Hematopoietic multipotent progenitor cell treated with erythropoietin and hydrocortisone succinate and interleukin-3 and kit ligand, for 8 days (in vitro differentiated cells): ENCODE data around the gene AZGP1.
A peak's percentile ranks its signal among the peaks of the same experiment; 100 is the strongest.
"Not testable (repeated sequence)": the region's sequence is repeated elsewhere in the genome, so short reads cannot be mapped to it uniquely, and the experiment has no call there.

ENCODE experiments used
- DNase-seq: peaks from one replicate; pipeline ENCODE4 v3.0.0-alpha.2; 2015

AZGP1 gene

DNA sequence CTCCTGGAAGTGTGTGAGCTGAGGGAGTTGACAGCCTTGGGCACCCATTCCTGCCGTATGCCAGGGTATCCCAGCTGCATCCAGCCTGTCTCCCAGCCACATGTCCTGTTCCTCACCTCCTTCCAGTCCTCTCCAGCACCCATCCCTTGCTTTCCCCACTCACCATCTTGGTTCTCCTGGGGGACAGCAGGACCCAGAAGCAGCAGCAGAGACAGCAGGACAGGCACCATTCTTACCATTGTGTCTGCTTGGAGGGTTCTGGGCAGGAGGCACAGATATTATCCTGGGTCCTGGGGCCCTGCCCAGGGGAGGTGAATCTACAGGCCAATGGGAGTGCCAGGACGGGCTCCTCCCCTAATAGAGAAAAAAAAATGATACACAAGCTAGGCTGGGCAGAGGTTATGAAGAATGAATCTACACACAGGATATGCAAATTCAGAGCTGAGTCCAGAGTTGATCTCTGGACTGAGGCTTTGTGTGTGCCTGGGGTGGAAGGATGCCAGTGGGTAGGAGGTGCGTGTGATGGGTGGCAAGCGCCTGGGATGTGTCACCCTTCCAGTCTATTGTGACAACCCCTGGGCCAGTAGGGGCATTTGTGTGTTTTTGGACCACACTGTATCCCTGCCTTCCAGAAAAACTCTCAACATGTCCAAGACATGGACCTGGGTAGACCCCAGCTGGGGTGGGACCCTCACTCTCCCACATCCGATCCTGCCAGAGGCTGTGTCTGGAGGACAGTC is at the start of gene AZGP1:
Gene AZGP1 (minus strand): TSS at position 250 of the 740 bp plus-strand sequence. CDS start 11 bp downstream, at position 239.
- DNase-seq: peak; percentile 71

DNA sequence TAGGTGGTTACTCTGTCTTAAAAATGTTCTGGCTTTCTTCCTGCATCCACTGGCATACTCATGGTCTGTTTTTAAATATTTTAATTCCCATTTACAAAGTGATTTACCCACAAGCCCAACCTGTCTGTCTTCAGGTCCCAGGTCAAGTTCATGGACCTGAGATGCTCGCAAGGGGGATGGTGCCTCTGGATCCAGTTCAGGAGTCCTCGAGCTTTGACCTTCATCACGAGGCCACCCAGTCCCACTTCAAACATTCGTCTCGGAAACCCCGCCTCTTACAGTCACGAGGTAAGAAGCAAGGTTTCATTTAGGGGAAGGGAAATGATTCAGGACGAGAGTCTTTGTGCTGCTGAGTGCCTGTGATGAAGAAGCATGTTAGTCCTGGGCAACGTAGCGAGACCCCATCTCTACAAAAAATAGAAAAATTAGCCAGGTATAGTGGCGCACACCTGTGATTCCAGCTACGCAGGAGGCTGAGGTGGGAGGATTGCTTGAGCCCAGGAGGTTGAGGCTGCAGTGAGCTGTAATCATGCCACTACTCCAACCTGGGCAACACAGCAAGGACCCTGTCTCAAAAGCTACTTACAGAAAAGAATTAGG is 48.3 kb upstream of the AZGP1 start:
- DNase-seq: no peak

DNA sequence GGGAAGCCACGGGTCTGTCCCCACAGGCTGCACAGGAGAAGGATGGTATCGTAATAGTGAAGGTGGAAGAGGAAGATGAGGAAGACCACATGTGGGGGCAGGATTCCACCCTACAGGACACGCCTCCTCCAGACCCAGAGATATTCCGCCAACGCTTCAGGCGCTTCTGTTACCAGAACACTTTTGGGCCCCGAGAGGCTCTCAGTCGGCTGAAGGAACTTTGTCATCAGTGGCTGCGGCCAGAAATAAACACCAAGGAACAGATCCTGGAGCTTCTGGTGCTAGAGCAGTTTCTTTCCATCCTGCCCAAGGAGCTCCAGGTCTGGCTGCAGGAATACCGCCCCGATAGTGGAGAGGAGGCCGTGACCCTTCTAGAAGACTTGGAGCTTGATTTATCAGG is 47.7 kb upstream of the AZGP1 start:
- DNase-seq: no peak

DNA sequence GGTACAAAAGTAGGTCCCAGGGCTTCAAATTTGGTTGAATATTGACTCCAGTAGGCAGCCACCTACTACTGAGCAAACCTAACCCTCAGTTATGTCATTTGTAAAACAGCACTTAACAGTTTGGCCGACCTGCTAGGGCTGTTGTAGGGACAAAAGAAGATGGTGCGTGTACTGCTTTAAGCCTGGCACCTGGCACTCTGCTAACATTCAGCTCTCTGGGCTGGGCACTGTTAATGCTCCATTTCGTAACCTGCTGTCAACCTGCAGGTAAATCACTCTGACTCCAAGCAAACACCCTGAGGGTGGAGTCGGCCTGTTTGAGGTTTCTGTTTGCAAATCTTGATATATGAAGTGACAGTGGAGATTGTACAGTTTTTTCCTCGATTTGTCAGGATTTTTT is 46.8 kb upstream of the AZGP1 start:
- DNase-seq: no peak

DNA sequence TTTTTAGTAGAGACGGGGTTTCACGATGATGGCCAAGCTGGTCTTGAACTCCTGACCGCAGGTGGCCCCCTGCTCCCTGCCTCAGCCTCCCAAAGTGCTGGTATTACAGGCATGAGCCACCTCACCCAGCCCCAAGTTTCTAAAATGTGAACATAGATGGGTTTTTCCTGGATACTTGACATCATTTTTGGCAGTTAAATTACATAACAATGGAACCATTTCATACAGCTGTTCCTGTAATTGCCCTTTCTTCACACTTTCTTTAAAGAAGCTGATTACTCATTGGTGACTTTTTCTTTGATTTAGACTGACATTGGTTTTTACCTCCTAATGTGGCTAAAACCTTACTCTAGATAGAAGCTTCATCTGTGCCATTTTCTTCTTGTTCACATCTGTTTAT is 45.5 kb upstream of the AZGP1 start:
- DNase-seq: no peak

DNA sequence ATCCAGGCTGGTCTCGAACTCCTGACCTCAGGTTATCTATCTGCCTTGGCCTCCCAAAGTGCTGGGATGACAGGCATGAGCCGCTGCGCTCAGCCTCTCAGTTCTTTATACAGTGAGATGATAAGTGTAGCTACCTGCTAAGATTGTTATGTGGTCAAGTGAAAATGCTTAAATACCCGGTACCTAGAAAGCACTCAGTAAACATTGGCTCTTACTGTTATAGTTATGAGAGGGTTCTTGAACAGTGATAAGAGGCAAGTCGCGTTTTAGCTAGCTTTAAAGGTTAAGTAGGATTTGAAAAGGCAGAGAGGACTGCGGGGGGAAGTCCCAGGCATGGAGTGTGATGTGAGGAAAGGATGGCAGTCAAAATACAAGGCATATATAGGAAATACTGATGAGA is 44.1 kb upstream of the AZGP1 start:
- no peak for DNase-seq

DNA sequence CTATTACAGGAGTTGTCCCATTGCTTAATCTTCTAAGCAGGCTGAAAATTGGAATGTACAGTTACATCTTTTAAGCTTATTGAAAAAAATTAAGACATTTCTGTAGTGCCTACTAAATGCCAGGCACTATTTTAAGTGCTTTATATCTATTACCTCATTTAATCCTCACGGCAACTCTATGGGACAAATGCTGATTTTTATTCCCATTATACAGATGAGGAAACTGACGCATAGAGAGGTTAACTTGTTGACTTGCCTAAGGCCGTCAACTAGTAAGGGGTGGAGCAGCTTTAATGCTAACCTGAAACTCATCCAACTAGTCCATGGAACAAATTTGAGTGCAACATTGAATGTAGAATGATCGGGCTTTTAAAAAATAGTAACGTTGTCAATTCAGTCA is 42.0 kb upstream of the AZGP1 start:
- DNase-seq: no peak

DNA sequence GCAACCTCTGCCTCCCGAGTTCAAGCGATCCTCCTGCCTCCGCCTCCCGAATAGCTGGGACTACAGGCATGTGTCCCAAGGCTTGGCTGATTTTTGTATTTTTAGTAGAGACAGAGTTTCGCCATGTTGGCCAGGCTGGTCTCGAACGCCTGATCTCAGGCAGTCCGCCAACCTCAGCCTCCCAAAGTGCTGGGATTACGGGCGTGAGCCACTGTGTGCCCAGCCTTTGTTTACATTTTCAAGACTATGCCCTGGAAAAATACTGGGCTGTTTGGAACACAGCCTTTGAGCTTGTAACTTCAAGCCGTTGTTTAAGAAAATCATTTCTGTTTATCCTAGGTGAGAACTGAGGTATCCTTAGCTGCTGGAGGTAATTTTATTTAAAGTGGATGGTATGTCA is 41.5 kb upstream of the AZGP1 start:
- no peak for DNase-seq

DNA sequence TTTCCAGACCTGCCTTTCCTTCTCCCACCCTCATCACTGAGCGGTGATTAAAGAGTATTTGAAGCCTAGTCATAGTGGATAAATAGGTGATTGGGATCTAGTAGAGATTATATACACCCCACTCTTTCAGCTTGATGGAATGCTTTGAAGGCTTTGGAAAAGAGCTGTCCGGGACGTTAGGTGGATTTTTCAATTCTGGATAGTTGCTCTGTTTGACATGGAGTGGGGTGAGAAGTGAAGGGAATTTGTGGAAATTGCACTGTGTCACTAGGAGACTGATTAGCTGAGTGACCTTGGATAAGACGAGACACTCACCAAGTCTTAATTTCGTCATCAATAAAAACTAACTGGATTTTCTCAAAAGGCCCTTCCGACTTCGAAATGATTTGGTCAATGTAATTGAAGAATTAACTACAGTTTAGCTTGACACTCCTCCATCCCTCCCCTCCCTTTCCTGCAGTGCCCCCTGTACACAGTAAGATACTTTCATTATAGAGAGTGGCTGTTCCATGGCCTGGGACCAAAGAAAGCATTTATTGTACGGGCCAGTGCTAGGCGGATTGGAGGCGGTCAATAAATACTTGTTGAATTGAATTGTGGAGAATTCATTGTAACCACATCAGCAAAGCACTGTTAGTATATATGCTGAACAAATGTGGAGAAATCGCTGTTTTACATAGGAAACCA is 40.5 kb upstream of the AZGP1 start:
- DNase-seq: no peak

DNA sequence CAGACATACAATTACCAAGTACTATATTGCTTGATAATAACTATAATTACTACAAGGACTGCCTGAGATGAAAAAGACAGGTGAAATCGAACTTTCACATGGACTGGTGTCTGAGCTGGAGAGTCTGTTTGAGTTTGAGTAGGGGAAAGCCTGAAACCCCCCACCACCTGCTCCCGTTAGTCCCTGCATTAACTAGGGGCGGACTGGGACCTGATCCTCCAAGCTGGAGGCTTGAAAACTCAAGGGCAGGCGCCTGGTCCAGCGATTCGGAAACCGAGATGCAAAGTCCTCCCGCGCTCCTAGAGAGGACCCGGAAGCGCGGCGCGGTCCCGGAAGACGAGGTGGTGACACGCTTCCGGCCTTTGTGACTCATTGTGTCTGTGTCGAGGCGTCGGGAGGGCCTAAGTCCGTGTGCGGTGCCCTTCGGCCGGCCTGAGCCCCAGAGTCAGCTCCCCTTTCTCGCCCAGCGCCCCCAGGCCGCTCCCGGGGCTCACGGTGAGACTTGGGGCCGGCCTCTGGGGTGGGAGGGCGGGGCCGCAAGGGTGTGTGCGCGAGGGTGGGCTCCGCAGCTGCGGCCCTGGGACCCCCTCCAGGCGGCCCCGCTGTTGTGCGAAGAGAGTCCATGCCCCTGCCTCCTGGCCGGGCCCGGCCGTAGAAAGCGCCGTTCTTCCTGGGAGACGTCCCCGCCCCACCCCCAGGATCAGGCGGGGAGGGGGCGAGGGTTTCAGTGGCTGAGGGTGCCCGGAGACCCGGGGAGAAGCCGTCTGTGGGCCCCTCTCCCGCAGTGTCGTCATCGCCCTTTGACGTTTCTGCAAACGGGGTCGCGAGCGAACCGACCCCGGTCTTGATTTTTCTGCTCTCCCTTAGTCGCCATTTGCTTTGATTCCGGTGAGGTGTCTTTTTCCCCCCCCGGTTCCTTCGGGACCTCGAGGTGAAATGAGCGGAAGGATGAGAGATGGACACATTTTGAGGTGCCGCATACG is 39.7 kb upstream of the AZGP1 start, which contains the start of gene ZKSCAN1:
Gene ZKSCAN1 (plus strand): TSS at position 365 of the 983 bp plus-strand sequence. CDS start 7,911 bp downstream, outside the sequence.
- peak; percentile 95 for DNase-seq

DNA sequence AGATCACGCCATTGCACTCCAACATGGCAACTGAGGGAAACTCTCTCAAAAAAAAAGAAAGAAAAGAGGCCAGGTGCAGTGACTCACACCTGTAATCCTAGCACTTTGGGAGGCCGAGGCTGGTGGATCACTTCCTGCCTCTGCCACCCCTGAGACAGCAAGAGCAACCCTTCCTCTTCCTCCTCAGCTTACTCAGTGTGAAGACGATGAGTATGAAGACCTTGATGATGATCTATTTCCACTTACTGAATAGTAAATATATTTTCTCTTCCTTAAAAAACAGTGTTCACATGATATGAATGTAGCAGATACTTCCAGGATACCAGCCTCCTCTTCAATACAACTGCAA is 37.5 kb upstream of the AZGP1 start:
- DNase-seq: no peak

DNA sequence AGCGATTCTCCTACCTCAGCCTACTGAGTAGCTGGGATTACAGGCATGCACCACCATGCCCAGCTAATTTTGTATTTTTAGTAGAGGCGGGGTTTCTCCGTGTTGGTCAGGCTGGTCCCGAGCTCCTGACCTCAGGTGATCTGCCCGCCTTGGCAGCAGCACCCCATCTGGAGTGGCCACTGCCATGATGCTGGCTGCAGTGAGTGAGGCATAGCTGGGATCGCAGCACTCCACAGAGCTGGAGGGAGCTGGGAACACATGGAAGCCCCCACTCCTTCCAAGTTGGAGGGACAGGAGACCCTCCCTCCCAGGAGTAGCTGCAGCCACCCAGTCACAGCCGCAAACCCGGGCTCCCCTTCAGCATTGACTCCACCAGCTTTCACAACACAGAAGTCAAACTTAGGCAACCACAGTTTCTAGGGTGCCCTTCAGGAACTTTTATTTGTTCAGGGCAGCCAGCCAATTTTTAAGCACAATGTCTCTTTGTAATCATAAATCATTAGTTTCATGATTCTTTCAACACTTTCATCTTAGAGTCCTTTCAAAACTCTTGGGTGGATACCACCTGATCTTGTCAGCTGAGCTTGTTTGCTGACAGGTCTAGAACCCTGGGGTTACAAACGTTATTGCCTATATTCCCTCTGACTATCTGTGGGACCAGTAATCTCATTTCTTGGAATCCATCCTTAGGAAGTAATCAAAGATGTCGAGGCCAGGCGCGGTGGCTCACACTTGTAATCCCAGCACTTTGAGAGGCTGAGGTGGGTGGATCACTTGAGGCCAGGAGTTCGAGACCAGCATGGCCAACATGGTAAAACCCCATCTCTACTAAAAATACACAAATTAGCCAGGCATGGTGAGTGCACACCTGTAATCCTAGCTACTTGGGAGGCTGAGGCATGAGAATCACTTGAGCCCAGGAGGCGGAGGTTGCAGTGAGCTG is 36.8 kb upstream of the AZGP1 start:
- not testable (repeated sequence) for DNase-seq

DNA sequence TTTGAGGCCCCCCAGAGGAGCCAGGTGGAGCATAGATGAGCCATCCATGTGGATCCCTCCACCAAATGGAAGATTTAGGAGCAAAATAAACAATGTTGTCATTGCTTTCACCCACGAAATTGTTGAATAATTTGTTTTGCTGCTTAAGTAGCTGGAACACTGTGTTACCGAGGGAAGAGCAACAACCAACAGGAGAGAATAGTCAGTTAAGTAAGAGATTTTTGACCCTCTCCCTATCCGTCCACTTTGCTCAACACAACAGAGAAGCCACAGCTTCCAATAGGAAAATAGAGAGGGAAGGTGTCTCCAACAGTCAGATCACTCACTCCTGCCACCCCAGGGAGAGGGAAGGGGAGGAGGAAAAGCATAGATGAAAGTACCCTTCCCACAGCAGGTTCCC is 35.7 kb upstream of the AZGP1 start:
- DNase-seq: no peak

DNA sequence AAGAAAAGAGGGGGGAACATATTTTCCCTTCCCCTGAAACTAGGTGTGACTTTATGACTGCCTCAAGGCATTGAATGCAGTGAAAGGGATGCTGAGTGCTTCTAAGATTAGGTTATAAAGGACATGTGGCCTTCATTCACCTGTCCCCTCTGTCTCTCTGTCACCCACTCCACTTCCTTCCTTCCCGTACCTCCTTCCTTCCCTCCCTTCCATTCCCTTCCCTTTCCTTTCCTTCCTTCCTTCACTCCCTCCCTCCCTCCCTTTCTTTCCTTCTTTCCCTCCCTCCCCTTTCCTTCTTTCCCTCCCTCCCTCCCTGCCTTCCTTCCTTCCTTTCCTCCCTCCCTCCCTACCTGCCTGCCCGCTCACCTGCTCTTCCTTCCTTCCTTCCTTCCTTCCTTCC is 35.1 kb upstream of the AZGP1 start:
- no peak for DNase-seq

DNA sequence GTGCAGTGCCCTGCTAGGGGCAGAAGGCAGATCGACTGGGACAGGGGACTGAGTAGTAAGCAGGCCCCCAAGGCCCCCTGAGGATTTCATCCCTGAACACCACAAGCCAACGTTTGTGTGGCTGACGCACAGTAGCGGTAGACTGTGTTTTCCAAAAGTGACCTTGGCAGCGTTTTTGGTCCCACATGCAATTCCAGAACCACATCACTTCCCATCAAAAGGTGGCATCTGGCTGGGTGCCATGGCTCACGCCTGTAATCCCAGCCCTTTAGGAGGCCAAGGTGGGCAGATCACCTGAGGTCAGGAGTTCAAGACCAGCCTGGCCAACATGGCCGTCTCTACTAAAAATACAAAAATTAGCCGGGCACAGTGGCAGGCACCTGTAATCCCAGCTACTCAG is 34.1 kb upstream of the AZGP1 start:
- not testable (repeated sequence) for DNase-seq

DNA sequence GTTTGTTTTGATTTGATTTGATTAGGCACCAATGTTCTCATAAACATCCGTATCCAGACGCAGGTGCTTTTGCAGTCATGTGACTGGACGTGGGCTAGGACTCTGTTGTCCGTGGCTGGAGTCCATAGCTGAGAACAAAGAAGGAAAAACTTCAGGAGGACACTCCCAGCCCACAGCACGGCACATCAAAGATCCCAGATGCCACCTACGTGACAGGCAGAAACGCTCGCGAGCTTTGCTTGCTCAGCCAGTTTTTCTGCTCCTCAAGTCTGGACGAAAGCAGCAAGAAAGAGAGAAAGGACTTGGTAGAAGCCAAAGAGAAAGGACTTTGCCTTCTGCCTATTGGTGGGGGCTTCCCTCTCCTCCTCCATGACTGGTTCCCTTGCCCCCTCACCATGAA is 32.7 kb upstream of the AZGP1 start:
- DNase-seq: no peak

DNA sequence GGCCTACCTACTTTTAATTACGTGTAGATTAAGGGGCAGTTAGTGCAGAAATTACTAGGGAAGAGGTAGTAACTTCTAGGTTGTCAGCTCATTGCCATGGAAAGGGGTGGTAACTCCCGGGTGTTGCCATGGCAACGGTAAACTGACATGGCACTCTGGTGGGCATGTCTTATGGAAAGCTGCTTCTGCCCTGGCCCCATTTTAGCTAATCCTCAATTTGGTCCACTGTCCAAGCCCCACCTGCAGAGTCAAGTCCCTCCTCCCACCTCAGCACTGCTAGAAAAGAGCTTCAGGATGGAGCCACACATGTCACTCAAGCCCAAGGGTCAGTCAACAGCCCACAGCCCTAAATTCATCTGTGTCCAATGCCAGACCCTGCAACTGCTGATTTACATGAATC is 32.1 kb upstream of the AZGP1 start:
- DNase-seq: no peak

DNA sequence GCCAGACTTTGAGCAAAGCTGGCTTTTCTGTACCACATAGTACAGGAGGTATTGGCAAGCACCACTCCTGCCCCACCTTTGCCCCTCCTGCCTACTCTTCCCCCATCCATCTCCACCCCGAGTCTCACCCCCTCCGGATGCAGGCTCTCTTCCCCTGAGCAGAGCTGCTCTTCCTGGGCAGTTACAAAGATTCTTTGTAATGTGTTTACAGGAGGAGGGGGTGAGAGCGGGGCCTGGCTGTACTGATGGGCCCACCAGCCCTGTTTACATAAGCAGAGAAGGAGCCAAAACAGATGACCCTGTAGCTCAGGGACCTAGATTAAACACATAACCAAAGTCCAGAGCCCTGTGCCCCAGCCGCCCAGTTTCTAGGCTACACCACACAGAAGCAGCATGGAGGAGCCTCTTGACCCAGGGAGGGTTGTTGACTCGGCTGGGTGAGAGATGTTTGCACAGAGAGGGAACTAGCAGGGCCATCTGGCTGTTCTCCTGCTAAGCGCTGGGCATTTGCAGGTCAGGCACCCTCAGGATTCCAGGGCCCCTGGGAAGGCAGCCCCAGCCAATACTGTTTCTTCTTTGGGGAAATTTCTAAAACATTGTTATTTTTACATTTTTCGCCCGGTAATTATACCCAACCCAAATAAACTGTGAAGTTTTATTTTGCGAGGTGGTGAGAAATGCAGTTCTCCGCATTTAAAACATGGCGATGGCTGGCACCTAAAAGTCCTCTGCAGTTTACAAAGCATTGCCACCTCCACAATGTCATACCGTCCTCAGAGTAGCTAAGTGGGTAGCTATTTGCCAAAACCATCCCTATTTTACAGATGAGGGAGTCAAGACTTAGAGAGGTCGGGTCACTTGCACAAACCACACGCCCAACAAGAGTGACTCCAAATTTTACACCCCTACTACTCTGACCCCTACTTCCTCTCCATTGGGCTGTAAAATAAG is 28.2 kb upstream of the AZGP1 start:
- DNase-seq: no peak

DNA sequence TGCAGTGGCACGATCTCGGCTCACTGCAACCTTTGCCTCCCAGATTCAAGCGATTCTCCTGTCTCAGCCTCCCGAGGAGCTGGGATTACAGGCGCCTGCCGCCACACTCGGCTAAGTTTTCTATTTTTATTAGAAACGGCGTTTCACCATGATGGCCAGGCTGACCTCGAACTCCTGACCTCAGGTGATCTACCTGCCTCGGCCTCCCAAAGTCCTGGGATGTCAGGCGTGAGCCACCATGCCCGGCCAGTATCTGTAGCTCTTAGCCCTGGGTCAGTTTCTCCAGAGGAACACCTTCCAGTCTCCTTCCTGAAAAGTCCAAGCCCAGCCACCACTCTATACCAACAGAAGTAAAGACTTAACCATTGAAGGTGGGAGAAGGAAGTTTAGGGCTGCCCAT is 24.4 kb upstream of the AZGP1 start:
- no peak for DNase-seq

DNA sequence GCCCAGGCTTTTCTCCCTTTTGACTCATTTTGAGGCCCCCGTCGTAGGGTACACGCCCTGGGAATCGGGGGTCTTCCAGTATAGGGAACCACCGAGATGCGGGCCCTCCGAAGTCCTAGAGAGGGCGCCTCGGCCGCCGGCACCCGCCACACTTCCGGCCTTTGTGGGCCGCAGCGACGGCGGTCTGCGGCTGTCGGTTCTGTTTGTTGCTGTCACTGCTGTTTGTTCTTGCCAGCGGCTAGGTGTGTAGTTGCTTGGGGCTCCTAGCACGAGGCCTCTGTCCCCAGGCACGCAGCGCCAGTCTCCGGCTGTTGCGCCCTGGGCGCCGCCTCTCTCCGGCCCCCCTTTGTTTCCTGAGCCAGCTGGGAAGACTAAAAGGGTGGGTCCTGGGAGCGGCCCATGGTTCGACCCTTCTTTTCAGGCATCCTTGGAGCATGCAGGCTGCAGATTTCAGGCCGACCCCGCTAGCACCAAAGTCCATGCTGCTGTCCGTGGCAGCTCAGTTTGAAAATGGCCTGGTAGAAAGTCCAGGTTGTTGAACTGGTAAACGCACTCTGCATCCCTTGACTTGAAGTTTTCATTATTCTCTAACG is 21.8 kb upstream of the AZGP1 start:
- DNase-seq: peak; percentile 41
